ENCODE results near the gene KLK2. TPM values are rescaled to one million over a fixed set of nuclear protein-coding genes. Genes with fewer than 3 reads are reported as not detected.

Gene KLK2
- total and polyA plus RNA-seq, 9 donors = not detected

DNA sequence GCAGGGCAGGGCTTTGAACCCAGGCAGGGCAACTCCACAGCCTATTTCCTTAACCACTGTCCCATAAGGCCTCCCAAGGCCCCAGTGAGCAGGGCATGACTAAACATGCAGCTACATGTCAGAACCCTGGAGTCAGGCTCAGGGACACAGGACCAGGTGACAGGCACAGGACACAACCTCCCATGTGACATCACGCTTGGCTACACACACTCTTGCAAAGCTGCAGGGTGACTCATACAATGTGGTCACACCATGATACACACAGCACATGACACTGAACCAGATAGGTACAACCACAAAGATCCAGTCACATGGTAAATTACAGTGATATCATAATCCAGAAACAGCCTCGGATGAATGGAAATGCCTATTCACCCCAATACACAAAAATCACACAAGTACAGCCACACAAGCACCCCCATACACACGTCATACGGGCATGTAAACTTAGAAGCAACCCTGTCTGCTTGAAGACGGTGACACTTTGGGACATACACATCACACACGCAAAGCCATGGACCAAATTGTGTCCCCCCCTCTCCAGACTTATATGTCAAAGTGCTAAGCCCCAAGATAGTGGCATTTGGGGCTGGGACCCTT lies 23.5 kb downstream of the KLK2 start:
- Histone ChIP-seq H3K4me3 (no peak overlapping the region), H3K27ac (no peak overlapping the region), H3K4me1 (ENCODE audit: insufficient read depth) (no peaks in the 10 kb centered on the region), H3K27me3 (no peaks in the 10 kb centered on the region), H3K36me3 (no peaks in the 10 kb centered on the region), H3K9me3 (no peaks in the 10 kb centered on the region)
- 60 to 77% (median 65%) methylated on average over 6 of the region's 6 CpGs for WGBS, 3 donors
- DNase-seq = no peak
- intact Hi-C loops (cut with DNase I) = no loop called here
- TF ChIP-seq, protein P1, sequence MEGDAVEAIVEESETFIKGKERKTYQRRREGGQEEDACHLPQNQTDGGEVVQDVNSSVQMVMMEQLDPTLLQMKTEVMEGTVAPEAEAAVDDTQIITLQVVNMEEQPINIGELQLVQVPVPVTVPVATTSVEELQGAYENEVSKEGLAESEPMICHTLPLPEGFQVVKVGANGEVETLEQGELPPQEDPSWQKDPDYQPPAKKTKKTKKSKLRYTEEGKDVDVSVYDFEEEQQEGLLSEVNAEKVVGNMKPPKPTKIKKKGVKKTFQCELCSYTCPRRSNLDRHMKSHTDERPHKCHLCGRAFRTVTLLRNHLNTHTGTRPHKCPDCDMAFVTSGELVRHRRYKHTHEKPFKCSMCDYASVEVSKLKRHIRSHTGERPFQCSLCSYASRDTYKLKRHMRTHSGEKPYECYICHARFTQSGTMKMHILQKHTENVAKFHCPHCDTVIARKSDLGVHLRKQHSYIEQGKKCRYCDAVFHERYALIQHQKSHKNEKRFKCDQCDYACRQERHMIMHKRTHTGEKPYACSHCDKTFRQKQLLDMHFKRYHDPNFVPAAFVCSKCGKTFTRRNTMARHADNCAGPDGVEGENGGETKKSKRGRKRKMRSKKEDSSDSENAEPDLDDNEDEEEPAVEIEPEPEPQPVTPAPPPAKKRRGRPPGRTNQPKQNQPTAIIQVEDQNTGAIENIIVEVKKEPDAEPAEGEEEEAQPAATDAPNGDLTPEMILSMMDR (IDR thresholded peaks at IDR 0.05) = no peak
- TF ChIP-seq POLR2A (IDR thresholded peaks at IDR 0.05) (no peak), EP300 (IDR thresholded peaks at IDR 0.05) (no peak)

DNA sequence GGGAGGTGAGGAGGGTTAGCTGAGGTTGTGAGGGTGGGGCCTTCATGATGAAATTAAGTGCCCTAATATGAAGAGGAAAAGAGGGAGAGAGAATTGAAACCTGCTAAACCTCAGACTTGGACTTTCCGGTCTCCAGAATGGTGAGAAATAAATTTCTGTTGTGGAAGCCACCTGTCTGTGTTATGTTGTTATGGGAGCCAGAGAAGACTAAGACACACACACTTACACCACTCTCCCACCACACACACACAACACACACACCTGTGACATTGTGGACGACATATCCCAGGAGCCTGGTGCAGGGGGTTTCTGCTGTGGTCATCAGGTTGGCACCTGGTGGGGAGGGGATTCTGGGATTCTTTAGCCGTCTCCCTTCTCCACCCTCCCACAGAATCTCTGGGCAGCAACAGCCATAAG lies 24.0 kb downstream of the KLK2 start:
- Histone ChIP-seq H3K9me3 (no peaks in the 10 kb centered on the region), H3K4me1 (ENCODE audit: insufficient read depth) (no peaks in the 10 kb centered on the region), H3K36me3 (no peaks in the 10 kb centered on the region), H3K27me3 (no peaks in the 10 kb centered on the region), H3K27ac (no peak overlapping the region), H3K4me3 (no peak overlapping the region)
- DNase-seq = no peak
- intact Hi-C loops (cut with DNase I) = no loop called here
- WGBS, 3 donors = 45 to 48% (median 47%) methylated on average over 3 of the region's 3 CpGs
- TF ChIP-seq POLR2A (IDR thresholded peaks at IDR 0.05) (no peak), EP300 (IDR thresholded peaks at IDR 0.05) (no peak)
- TF ChIP-seq, protein P1 (IDR thresholded peaks at IDR 0.05) = no peak

DNA sequence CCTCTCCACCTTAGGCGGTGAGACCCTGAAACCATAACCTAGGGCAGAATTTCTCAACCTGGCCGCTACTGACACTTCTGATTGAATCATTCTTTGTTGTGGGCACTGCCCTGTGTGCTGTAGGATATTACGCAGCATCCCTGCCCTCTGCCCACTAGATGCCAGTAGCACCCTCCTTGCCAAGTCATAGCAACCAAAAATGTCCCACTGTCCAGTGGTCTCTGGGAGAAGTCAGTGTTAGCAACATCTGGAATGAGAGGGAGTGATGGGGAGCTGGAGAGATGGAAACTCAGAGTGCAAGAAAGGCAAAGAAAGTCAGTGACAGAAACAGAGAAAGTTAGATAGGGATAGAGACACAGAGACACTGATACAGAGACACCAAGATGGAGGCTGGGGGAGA lies 24.4 kb downstream of the KLK2 start:
- intact Hi-C loops (cut with DNase I) = no loop called here
- WGBS, 3 donors = 69 to 76% (median 71%) methylated on average over 3 of the region's 3 CpGs
- no peak overlapping the region for H3K4me3 ChIP-seq
- no peaks in the 10 kb centered on the region for H3K36me3 ChIP-seq
- TF ChIP-seq EP300 (IDR thresholded peaks at IDR 0.05) = no peak
- TF ChIP-seq, protein P1 (IDR thresholded peaks at IDR 0.05) = no peak
- no peak for TF ChIP-seq POLR2A (IDR thresholded peaks at IDR 0.05)
- no peaks in the 10 kb centered on the region for H3K27me3 ChIP-seq
- no peaks in the 10 kb centered on the region for H3K9me3 ChIP-seq
- no peaks in the 10 kb centered on the region for H3K4me1 ChIP-seq (ENCODE audit: insufficient read depth)
- no peak for DNase-seq
- H3K27ac ChIP-seq = no peak overlapping the region

DNA sequence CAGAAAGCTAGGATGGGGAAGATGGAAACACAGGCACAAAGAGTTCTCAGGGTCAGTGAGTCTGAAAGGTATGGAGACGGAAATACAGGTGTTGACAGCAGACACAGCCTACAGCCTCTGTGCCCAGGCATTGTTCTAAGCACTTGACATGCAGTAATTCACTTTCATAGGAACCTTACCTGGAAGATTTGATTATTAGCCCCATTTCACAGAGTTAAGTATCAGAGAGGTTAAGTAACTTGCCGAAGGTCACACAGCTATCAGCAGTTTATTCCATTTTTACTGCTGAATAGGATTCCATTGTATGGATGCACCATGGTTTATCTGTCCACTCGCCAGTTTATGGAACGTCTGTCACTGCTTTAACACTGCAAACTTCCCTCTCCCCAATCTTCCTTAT lies 24.8 kb downstream of the KLK2 start:
- Histone ChIP-seq H3K27me3 (no peaks in the 10 kb centered on the region), H3K4me1 (ENCODE audit: insufficient read depth) (no peaks in the 10 kb centered on the region), H3K27ac (no peak overlapping the region), H3K9me3 (no peaks in the 10 kb centered on the region), H3K36me3 (no peaks in the 10 kb centered on the region), H3K4me3 (no peak overlapping the region)
- intact Hi-C loops (cut with DNase I) = no loop called here
- 70 to 75% (median 73%) methylated on average over 4 of the region's 4 CpGs for WGBS, 3 donors
- no peak for DNase-seq
- TF ChIP-seq POLR2A (IDR thresholded peaks at IDR 0.05) (no peak), EP300 (IDR thresholded peaks at IDR 0.05) (no peak)
- TF ChIP-seq, protein P1 (IDR thresholded peaks at IDR 0.05) = no peak
